ENCODE results near the gene CREBZF.

The CREBZF gene

GRCh38 chr11:85665733-85666132, 804 bp upstream of the CREBZF start:
- Histone ChIP-seq H3K4me1 (ENCODE audit: low read depth, poor library complexity, severe bottlenecking) (peaks cover 22% of the 10 kb centered on the region), H3K27ac (peak overlapping the region; percentile 98), H4K20me1 (ENCODE audit: insufficient read depth) (peaks cover 25% of the 10 kb centered on the region), H3K27me3 (ENCODE audit: insufficient read depth, low read depth) (no peaks in the 10 kb centered on the region), H3K9ac (peak overlapping the region; percentile 99), H3K4me3 (IDR thresholded peaks at IDR 0.05; ENCODE audit: insufficient read depth, low read depth, low read length) (no peak overlapping the region), H3K4me2 (peak overlapping the region; percentile 97), H3K79me2 (ENCODE audit: insufficient read depth, low read depth) (peaks cover 41% of the 10 kb centered on the region), H3K36me3 (ENCODE audit: insufficient read depth) (no peaks in the 10 kb centered on the region; the same call in 1 of the 2 replicates), H2AFZ (ENCODE audit: low read depth) (peak overlapping the region; percentile 82)
- TF ChIP-seq, protein P1, sequence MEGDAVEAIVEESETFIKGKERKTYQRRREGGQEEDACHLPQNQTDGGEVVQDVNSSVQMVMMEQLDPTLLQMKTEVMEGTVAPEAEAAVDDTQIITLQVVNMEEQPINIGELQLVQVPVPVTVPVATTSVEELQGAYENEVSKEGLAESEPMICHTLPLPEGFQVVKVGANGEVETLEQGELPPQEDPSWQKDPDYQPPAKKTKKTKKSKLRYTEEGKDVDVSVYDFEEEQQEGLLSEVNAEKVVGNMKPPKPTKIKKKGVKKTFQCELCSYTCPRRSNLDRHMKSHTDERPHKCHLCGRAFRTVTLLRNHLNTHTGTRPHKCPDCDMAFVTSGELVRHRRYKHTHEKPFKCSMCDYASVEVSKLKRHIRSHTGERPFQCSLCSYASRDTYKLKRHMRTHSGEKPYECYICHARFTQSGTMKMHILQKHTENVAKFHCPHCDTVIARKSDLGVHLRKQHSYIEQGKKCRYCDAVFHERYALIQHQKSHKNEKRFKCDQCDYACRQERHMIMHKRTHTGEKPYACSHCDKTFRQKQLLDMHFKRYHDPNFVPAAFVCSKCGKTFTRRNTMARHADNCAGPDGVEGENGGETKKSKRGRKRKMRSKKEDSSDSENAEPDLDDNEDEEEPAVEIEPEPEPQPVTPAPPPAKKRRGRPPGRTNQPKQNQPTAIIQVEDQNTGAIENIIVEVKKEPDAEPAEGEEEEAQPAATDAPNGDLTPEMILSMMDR (conservative IDR thresholded peaks at IDR 0.05; ENCODE audit: low read depth, low read length): no peak

GRCh38 chr11:85663753-85664614, 945 bp downstream of the CREBZF start:
- Histone ChIP-seq H2AFZ (ENCODE audit: low read depth) (peak overlapping the region; percentile 82), H3K27me3 (ENCODE audit: insufficient read depth, low read depth) (no peaks in the 10 kb centered on the region), H3K27ac (peak overlapping the region; percentile 98), H3K79me2 (ENCODE audit: insufficient read depth, low read depth) (peaks cover 59% of the 10 kb centered on the region), H3K4me3 (IDR thresholded peaks at IDR 0.05; ENCODE audit: insufficient read depth, low read depth, low read length) (no peak overlapping the region), H4K20me1 (ENCODE audit: insufficient read depth) (peaks cover 25% of the 10 kb centered on the region), H3K9ac (peak overlapping the region; percentile 99), H3K4me2 (peak overlapping the region; percentile 97), H3K36me3 (ENCODE audit: insufficient read depth) (peaks cover 8% of the 10 kb centered on the region; the same call in 1 of the 2 replicates), H3K4me1 (ENCODE audit: low read depth, poor library complexity, severe bottlenecking) (peaks cover 39% of the 10 kb centered on the region)
- TF ChIP-seq, protein P1 (conservative IDR thresholded peaks at IDR 0.05; ENCODE audit: low read depth, low read length): peak; percentile 66

DNA sequence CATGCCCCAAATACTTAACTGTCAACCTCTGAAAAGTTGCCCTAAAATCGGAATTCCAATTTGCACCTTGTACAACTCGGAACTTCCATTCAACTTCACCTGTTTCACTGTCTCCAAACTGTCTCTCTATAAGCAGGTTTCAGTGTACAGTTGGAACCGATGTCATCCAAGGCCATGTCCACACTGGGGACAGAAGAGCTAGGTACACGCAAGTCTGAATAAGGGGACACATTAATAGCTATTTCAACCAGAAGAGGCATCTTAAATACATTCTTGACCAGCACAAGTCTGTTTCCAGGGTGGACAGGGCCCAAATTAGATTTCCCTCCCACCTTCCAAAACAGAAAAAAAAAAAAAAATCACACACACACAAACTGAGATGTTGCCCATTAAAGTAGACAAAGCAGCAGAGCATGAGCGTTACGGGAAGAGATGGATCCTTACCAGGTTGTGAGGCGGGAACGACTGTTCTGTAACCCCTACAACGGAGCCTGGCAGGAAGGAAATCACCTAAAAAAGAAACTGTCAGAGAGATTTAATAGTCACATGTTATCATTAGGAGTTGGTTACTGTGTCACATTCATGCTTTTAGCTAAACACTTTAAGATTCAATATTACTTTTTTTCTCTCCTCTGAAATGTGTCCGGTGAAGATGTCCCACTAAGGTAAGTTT, 1.7 kb downstream of the CREBZF start:
- Histone ChIP-seq H3K4me1 (ENCODE audit: low read depth, poor library complexity, severe bottlenecking) (peaks cover 42% of the 10 kb centered on the region), H3K9ac (peak overlapping the region; percentile 99; the same call in 1 of the 2 replicates), H3K36me3 (ENCODE audit: insufficient read depth) (peaks cover 8% of the 10 kb centered on the region; the same call in 1 of the 2 replicates), H3K27me3 (ENCODE audit: insufficient read depth, low read depth) (no peaks in the 10 kb centered on the region), H3K4me2 (peak overlapping the region; percentile 97), H2AFZ (ENCODE audit: low read depth) (no peak overlapping the region), H3K27ac (peak overlapping the region; percentile 98), H3K79me2 (ENCODE audit: insufficient read depth, low read depth) (peaks cover 67% of the 10 kb centered on the region), H4K20me1 (ENCODE audit: insufficient read depth) (peaks cover 25% of the 10 kb centered on the region), H3K4me3 (IDR thresholded peaks at IDR 0.05; ENCODE audit: insufficient read depth, low read depth, low read length) (no peak overlapping the region)
- TF ChIP-seq, protein P1 (conservative IDR thresholded peaks at IDR 0.05; ENCODE audit: low read depth, low read length): no peak

DNA sequence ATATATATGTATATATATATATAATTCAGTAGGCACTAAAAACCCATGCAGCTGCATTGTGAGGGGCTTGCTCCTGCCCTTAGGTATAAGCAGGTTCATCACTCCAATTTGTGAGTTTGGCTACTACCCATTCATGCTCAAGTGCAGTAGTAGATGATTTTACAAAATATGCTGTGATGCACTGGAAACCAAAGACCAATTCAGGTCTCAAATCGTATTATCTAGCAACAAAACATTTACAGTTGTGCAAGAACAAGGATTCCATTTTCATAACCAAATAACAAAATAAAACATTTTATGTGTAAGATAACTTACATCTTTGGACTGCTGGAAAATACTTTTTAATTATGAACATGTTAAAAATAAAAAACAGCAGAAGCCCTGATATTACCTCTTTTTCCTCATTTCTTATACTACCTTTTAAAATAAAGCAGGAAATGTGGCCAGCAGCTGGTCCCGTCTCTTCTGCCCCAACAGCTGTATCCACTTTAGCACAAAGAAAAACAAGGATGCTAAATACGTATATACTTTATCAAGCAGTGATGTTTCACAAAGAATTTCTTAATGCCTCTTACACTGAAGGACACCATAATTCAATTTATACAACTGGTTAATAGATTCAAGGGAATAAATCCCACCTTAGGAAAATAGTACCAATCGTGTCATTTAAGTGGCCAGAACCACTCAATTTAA, 2.8 kb downstream of the CREBZF start:
- Histone ChIP-seq H3K9ac (peak overlapping the region; percentile 99; the same call in 1 of the 2 replicates), H4K20me1 (ENCODE audit: insufficient read depth) (peaks cover 30% of the 10 kb centered on the region), H3K4me1 (ENCODE audit: low read depth, poor library complexity, severe bottlenecking) (peaks cover 42% of the 10 kb centered on the region), H2AFZ (ENCODE audit: low read depth) (no peak overlapping the region), H3K36me3 (ENCODE audit: insufficient read depth) (peaks cover 11% of the 10 kb centered on the region; the same call in 1 of the 2 replicates), H3K27ac (no peak overlapping the region), H3K27me3 (ENCODE audit: insufficient read depth, low read depth) (no peaks in the 10 kb centered on the region), H3K4me2 (peak overlapping the region; percentile 97), H3K4me3 (IDR thresholded peaks at IDR 0.05; ENCODE audit: insufficient read depth, low read depth, low read length) (no peak overlapping the region), H3K79me2 (ENCODE audit: insufficient read depth, low read depth) (peaks cover 78% of the 10 kb centered on the region)
- TF ChIP-seq, protein P1 (conservative IDR thresholded peaks at IDR 0.05; ENCODE audit: low read depth, low read length): no peak

Measured in KMS-11 (cell line).